HG03520 (cell line): ENCODE results near the gene SPOCK3.
"Not testable (repeated sequence)": the region's sequence is repeated elsewhere in the genome, so short reads cannot be mapped to it uniquely, and the experiment has no call there.

ENCODE experiments used
- ATAC-seq: cut with Tn5 transposase; IDR thresholded peaks from one replicate; pipeline ENCODE4 v1.9.1; 2021; ENCODE audit warnings: mild to moderate bottlenecking, moderate library complexity; ENCODE audit not compliant: unreplicated experiment

Gene SPOCK3

DNA sequence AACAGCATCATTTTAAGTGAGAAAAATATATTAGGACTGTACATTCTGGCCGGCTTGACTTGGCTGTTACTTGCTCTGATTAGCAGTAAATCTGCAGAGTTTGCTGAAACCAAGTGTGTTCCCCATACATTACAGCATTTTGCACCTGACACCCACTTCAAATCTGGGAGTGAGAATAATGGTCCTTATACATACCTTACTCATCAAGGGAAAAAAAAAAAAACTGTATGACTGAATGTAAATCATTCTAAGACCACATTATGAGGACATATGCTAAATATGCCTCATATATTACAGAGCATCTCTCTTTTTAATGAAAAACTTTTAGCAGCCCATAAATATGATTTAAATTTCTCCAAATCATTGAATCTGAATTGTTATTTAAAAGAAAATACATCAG is 406.7 kb downstream of the SPOCK3 start:
- no peak for ATAC-seq

DNA sequence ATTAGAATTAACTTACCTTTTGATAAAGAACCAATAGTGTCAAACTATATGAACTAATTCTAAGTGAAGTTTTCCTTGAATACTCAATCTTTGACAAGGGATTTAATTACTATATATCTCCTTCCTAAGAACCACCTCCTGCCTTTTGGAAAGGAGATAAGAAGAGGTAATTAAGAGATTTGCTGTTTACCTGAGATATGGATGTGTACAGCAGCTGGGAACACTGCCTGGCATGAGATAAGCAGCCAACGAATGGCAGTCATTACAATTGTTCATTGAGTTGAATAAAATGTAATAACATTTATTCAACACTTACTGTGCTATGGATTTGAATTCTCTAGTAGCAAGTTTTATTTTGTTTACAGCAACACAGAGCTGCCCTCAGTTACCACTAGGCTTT is 407.1 kb downstream of the SPOCK3 start:
- ATAC-seq = no peak

DNA sequence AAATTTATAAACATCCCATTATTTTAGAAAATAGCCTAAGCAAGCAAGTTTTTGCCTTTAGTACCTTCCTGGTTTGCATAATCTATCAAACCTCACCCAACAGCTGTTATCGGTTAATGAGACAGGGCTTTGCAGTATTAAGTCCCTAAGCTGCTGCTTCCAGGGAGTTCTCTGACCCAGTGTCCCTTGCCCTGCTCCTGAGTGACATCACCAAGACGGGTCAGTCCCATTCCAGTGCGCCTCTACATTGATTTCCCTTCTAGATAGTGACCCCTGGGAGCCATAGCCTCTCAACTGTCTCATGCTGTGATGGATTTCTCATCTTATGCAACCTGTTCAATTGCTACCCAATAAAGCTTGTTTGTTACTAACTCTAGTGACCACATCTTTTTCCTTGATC is 410.4 kb downstream of the SPOCK3 start:
- no peak for ATAC-seq

DNA sequence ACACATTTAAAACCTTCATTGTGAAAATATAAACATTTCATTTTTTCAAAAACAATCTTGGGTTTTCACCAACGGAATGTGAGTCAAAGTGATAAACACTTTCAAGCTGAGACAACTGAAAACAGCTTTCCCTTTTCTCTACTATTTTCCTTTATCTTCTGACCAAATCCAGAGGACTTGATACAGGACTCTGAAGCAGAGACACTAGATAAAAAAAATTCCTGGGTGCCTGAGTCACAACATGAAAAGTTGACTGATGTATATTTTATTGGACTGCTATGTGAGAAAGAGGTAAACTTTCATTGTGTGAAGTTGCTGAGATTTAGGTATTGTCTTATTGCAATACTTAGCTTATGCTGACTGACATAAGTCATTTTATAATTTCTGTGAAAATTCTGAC is 411.2 kb downstream of the SPOCK3 start:
- no peak for ATAC-seq

DNA sequence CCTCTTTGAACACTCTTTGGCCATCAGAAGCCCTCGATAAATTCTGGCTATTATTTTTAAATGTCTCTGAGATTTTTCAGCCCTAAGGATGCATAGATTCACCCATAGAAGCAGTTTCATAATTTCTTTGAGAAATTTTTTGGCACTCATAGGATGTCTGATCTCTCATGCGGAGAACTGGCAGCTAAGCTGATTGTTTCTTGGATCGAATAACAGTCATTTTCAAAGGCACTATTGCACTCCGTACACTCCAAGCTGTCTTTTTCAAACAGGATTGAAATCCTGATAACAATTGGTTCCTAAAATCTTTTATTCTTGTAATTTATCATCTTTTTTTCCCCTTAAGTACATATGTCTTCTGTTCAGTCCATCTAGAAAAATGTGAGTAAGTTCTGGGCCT is 411.9 kb downstream of the SPOCK3 start:
- ATAC-seq = no peak

DNA sequence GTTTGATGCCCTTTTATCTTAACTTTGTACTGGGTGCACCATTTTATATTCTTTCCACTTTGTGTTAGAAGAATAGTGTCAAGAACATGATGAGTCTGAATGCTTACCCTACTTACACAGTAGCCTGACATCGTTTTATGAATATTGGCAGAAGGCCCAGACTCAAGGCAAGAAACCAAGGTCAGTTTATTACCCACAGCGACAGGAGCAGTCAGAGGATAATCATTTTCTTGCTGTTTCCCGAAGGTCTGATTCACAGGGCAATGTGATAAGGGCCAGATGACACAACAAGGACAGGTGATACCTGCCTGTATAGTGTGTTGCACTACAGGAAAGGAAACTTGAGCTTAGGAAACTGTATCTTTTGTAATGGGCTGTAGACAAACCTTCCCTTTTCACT is 417.4 kb downstream of the SPOCK3 start:
- ATAC-seq = no peak

DNA sequence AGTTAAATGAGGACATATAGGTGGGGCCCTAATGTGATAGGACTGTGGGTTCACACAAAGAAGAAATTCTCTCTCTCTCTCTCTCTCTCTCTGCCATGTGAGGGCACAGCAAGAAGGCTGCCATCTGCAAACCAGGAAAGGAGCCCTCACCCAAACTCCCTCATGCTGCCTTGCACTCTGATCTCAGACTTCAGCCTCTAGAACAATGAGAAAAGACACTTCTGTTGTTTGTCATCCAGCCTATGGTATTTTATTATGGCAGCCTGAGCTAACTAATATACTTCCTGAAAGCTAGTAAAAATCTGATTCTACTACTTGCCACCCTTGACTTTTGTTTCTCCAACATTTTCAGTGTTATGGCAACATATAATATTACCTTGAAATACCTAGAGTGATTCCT is 425.9 kb downstream of the SPOCK3 start:
- no peak for ATAC-seq

DNA sequence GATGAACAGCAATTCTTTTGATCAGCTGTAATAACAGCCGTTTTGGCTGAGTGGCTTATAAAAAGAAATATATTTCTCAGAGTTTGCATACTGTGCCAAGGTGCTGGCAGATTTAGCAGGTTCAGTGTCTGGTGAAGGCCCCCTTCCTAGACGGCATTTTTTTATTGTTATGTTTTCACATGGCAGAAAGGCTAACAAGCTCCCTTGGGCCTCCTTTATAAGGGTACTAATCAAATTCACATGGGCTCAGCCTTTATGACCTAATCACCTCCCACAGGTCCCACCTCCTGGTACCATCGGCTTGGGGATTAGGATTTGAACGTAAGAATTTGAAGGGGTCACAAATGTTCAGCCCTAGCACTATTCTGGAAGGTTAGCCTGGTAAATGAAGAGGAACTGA is 431.9 kb downstream of the SPOCK3 start:
- no peak for ATAC-seq

DNA sequence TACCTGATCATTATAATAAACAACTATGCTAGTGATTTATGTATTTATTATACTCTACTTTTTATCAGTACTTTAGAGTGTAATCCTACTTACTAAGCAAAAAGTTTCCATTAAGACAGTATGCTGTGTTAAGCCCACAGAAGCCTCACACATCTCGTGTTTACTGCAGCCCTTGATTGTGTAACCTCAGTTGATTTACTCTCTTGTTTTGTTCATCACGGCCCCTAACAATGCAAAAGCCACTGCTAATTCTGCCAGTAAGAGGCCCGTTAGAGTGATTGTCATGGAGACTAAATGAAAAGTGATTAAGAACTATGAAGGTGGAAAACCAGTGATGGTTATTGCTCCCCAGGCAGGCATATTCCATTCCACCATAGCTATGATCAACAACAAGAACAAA is 436.2 kb downstream of the SPOCK3 start:
- ATAC-seq = no peak

DNA sequence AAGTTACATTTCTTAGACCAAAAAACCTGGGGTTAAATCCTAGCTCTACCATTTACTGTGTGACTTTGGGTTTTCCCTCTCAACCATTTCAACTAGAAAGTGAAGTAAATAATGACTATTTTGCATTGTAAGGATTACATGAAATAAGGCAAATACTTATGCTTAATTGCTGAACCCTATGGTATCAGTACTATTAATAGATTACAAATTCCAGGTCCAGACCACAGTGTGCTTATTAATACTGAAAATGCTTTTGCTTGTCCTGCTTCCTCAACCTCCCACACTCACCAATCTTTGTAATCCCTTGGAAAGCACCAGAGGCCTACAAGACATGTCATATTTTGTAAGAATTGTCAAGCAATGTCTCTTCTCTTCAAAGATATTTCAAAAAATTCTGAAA is 456.5 kb downstream of the SPOCK3 start:
- no peak for ATAC-seq

DNA sequence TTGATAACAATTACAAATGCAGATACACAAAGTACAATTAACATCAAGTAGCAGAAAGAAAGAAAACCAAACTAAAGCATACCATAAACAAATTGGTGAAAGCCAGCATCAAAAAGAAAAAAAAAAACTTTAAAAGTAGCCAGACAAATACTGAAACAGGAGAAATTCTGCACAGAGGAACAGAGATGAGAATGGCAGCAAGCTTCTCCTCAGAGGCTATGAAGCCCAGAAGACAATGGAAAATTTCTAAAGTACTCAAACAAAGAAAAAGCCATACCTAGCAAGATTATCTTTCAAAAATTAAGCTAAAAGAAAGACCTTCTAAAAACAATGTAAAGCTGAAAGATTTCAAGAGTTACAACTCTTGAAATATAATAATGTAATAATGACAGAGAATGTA is 471.3 kb downstream of the SPOCK3 start:
- no peak for ATAC-seq

DNA sequence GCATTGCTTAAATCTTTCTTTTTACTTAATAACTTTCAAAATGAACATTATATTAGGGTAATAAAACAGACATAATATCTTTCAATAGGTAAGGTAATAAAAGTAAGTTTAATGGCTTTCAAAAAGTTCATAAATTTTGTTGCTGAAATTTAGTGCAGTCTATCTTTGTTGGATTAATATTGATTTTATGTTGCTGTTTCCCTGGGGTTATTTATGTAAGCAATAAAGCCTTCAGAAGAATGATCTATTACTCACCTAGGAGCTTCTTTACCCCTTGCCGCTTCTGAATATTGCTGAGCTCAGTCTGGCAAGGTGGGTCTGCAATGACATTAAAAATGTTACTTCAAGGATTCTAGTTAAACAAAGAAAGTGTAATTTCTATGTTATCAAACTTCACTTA is 492.6 kb downstream of the SPOCK3 start:
- no peak for ATAC-seq

DNA sequence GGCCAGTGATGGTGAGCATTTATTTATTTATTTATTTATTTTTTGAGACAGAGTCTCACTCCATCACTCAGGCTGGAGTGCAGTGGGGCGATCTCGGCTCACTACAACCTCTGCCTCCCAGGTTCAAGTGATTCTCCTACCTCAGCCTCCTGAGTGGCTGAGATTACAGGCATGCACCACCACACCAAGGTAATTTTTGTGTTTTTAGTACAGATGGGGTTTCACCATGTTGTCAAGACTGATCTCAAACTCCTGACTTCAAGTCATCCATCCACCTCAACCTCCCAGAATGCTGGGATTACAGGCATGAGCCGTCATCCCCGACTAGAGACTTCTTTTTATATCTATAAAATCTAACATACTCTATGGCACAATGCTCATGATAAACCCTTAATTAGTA is 495.1 kb downstream of the SPOCK3 start:
- ATAC-seq = not testable (repeated sequence)

DNA sequence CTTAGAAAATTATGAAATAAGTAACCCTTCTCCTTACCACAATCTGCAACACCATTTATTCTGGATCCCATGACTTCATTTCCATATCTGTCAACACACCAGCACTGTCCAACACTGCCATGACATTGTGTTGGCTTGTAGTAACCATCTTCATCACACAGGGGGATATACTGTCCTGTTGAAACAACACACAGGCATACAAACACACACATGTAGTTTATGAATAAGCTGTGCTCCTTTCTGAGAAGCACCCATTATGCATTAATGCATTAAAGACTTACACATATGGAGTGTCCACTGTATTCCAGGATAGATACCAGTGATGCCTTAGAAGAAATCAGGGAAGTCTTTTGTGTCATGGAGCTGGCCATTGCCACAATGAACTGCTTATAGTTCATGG is 496.9 kb downstream of the SPOCK3 start:
- ATAC-seq = no peak

DNA sequence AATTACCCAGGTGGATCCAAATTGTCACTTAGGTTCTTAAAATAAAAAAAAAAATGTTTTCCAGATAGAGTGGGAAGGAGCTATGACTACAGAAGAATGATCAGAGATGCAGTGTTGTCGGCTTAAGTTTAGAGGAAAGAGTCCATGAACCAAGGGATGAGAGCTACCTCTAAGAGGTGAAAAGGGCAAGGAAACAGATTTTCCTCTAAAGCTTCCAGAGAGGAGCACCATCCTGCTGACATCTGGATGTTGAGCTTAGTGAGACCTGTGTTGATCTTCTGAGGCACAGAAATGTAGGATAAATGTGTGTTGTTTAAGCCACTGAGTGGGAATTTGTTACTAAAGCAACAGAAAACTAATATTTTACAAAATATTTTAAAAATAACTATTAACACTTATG is 498.7 kb downstream of the SPOCK3 start:
- no peak for ATAC-seq

DNA sequence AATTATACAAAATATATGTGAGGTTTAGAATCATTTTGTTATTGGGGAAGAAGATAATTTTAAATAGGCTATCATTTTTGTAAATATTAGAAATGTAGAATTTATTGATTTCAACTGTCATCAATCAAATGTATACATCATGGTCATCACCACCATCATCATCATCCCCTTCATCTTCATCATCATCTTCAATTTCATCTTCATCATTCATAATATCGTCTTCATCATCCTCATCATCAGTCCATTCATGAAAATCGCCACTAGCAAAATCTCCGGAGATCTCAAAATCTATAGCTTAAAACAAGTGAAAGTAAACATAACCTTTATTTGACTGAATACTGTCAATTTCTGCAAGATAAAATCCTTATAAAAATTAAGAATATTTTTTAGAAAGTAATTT is 499.5 kb downstream of the SPOCK3 start:
- no peak for ATAC-seq

DNA sequence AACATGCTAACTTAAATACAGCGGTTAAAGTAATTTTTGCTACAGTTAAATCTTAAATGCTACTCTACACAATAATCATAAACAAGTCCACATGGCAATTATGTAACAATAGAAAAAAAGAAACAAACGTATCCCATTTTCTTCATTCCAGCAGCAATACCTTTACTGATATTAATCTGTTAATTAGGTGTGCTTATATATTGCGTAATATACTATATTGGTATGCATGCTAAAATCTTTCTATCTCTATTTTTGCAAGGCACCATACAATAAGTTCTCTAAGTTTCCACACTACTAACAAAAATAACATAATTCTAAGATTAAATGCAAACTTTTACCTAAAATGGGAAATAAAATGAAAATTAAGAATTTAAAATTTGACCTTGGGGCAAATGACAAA is 500.6 kb downstream of the SPOCK3 start:
- ATAC-seq = no peak

DNA sequence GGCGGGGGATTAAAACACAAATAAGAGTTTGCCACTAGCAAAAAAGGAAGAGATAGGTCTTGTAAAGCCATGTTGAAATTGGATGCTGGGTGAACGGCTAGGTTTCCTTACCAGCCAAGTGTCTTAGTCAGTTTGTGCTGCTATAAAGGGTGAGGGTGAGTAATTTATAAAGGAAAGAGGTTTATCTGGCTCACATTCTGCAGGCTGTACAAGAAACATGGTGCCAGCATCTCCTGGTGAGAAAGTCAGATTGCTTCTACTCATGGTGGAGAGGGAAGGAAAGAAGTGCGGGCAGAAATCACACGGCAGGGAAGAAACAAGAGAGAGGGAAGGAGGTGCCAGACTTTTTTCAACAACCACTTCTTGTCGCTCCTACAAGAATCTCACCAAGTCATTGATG is 507.5 kb downstream of the SPOCK3 start:
- ATAC-seq = no peak

DNA sequence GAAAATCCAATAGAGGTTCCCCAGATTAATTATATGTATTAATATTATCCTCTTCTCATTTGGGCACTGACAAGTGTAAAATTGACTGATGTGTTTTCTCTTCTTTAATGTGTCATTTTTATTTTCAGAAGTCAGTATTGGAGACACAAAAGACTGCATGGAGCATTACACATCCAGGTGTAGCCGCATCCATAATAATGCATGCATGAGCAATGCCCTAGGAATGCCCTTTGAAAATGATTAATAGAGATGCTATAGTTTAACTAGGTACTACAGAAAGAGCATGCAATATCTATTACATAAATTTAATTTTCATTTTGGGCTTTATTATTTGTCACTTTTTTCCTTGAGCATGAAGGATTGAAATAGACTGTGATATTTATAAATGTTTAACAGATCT is 509.9 kb downstream of the SPOCK3 start:
- no peak for ATAC-seq

DNA sequence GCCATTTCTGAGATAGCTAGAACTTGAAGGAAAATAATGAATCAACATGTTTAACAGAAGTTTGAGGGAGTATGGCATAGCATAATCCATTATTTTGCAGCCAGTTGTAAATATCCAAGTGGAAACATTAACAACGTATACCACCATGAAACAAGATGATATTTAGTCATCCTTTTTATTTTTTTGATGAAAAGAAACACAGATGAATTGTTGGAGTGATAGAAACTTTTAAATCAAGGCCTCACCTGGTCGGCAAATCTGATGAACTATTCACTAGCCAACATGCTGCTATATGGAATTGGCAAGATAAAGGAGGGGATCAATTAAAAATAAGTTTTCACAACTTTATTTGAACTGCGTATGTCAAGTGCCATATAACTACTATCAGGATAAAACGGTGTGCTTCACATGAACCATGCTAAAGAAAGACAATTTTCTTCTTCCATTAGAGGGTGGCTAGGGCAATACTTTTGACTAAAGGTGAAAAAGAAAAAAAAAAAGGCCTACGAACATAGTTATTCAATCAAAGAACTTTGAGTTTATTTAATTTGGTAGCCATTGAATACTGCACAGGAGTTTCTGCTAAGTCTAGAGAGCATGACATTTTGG is 510.7 kb downstream of the SPOCK3 start:
- no peak for ATAC-seq

DNA sequence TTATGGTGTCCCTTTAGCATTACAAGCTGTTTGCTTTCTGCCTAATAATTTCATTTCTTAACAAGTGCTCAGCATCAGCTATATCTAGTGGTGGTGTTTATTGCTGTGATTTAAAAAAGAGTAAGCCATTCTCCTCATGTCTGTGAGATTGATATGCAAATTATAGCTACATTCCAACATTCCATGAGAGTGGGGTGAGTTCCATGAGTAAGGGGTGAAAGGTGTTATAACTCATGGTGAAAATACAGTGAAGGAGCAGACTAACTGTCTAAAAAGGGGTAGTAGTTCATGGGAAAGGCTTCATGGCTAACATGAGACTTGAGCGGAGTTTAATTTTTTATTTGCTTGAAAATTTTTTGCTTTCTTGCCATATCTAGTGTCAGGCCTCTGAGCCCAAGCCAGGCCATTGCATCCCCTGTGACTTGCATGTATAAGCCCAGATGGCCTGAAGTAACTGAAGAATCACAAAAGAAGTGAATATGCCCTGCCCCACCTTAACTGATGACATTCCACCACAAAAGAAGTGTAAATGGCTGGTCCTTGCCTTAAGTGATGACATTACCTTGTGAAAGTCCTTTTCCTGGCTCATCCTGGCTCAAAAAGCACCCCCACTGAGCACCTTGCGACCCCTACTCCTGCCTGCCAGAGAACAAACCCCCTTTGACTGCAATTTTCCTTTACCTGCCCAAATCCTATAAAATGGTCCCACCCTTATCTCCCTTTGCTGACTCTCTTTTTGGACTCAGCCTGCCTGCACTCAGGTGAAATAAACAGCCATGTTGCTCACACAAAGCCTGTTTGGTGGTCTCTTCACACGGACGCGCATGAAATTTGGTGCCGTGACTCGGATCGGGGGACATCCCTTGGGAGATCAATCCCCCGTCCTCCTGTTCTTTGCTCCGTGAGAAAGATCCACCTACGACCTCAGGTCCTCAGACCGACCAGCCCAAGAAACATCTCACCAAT is 518.3 kb downstream of the SPOCK3 start:
- not testable (repeated sequence) for ATAC-seq

DNA sequence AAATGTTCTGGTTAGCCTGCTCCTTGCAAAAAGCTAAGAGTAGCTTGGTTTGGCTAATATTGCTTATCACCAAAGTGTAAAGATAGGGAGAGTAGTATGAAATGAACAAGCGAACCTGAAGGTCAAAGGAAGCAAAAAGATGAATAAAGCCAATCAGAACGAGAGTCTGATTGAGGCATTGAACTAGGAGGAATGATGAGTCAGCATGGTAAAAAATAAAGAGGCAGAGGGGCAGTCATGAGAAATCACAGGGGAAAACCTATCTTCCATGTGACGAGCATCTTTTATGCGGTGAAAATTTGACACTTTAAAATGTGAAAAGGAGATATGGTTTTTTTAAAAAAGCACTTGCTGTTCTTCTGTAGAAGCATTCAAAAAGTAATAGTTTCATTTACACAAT is 533.7 kb downstream of the SPOCK3 start:
- ATAC-seq = no peak

DNA sequence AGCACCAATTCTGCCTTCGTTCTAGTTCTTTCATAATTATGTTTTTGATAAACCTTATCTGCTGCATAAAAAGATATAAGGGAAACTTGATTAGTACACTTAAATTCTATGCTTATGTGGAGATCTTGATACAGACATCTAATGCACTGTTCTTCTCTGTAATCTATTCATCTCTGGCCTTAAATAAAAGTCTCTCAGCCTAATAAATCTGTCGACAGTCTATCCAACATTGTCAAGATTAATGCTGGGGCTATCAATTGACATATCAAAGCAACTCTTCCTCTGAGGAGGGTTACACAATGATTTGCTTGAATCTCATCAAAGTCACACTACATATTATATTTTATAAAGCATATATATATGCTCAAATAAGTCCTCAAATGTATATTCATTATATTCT is 545.5 kb downstream of the SPOCK3 start:
- no peak for ATAC-seq
